ENCODE measurements around the gene FN3K.
"Not testable (repeated sequence)": the region's sequence is repeated elsewhere in the genome, so short reads cannot be mapped to it uniquely, and the experiment has no call there.

- TF ChIP-seq EZH2 (IDR thresholded peaks at IDR 0.05; ENCODE audit: insufficient read depth, poor library complexity, severe bottlenecking); EZH2phosphoT487 (IDR thresholded peaks at IDR 0.05; ENCODE audit: insufficient read depth, low read depth): not testable (repeated sequence)
These were observed 9.3 kb downstream of the FN3K start for GRCh38 chr17:82744736-82745135.

Data from GM23248 (cell line).